Measurements from ENCODE around the gene RTKN2.

GRCh38 chr10:62133618-62134017 lies 135.0 kb downstream of the RTKN2 start:
- TF ChIP-seq CTCF (IDR thresholded peaks at IDR 0.05; ENCODE audit: low read length): no peak
- TF ChIP-seq EZH2 (optimal IDR thresholded peaks at IDR 0.05; ENCODE audit: low read depth, low read length): no peak

Measured in MM.1S (cell line).